GM12801 (cell line): Measurements from ENCODE around the gene AMHR2.

Source experiments
- CTCF ChIP-seq: IDR thresholded peaks from one replicate; pipeline ENCODE4 v1.5.1; 2011; ENCODE audit warnings: control low read depth; ENCODE audit not compliant: insufficient read length; ENCODE audit errors: extremely low read depth

The AMHR2 gene

GRCh38 chr12:53423597-53423996 lies at the start of gene AMHR2:
TSS of gene AMHR2 (plus strand) at chr12:53423855. CDS start at chr12:53423935, 80 bp downstream.
- no peak for TF ChIP-seq CTCF

GRCh38 chr12:53376747-53377146 lies 46.9 kb upstream of the AMHR2 start:
- TF ChIP-seq CTCF = no peak

- TF ChIP-seq CTCF = no peak
Measured at GRCh38 chr12:53378222-53378621, 45.4 kb upstream of the AMHR2 start.

GRCh38 chr12:53378724-53379388 lies 44.8 kb upstream of the AMHR2 start:
- no peak for TF ChIP-seq CTCF

GRCh38 chr12:53379389-53380103 lies 44.1 kb upstream of the AMHR2 start:
- TF ChIP-seq CTCF = no peak

GRCh38 chr12:53380104-53380793 lies 43.4 kb upstream of the AMHR2 start, which contains the start of gene SP1:
TSS of gene SP1 (plus strand) at chr12:53380176. CDS start at chr12:53380292, 116 bp downstream.
- no peak for TF ChIP-seq CTCF
